BE2C (cell line): ENCODE data around the gene SPINK2.

Experiments used
- DNase-seq: peaks from one replicate; pipeline ENCODE4 v3.0.0-alpha.2; 2020
- H3K27me3 ChIP-seq: fragments of 250-450 bp; sonication (Bioruptor Pico); 2 replicates; pipeline ENCODE4 v1.5.1; 2020; ENCODE audit warnings: mild to moderate bottlenecking
- H3K36me3 ChIP-seq: fragments of 250-450 bp; sonication (Bioruptor Pico); 2 replicates; pipeline ENCODE4 v1.5.1; 2020; ENCODE audit warnings: mild to moderate bottlenecking
- H3K4me1 ChIP-seq: fragments of 250-450 bp; sonication (Bioruptor Pico); 2 replicates; pipeline ENCODE4 v1.5.1; 2020
- H3K4me3 ChIP-seq: 2 replicates; pipeline ENCODE4 v1.5.1; 2011; ENCODE audit warnings: low read depth, low read length
- H3K9me3 ChIP-seq: fragments of 250-450 bp; sonication (Bioruptor Pico); 2 replicates; pipeline ENCODE4 v1.5.1; 2020
- TF ChIP-seq, protein P1 (sequence below): IDR thresholded peaks from 2 replicates; pipeline ENCODE4 v1.5.1; 2012; ENCODE audit warnings: mild to moderate bottlenecking, low read depth, low read length

SPINK2 gene

DNA sequence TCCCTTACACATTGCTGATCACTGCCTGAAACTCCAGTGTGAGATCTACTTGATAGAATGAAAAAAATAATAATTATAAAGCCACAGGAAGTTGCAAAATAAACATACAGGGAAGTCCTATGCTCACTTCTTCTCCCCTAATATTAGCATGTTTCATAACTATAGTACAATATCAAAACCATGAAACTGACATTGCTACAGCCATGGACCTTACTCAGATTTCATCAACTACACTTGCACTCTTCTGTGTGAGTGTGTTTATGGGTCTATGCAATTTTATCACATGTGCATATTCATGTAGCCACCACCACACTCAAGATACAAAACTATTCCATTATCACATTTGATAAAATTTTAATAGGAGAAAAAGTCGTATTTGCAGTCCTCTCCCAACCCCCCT is 57.3 kb downstream of the SPINK2 start:
- no peak for DNase-seq
- TF ChIP-seq, protein P1, sequence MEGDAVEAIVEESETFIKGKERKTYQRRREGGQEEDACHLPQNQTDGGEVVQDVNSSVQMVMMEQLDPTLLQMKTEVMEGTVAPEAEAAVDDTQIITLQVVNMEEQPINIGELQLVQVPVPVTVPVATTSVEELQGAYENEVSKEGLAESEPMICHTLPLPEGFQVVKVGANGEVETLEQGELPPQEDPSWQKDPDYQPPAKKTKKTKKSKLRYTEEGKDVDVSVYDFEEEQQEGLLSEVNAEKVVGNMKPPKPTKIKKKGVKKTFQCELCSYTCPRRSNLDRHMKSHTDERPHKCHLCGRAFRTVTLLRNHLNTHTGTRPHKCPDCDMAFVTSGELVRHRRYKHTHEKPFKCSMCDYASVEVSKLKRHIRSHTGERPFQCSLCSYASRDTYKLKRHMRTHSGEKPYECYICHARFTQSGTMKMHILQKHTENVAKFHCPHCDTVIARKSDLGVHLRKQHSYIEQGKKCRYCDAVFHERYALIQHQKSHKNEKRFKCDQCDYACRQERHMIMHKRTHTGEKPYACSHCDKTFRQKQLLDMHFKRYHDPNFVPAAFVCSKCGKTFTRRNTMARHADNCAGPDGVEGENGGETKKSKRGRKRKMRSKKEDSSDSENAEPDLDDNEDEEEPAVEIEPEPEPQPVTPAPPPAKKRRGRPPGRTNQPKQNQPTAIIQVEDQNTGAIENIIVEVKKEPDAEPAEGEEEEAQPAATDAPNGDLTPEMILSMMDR: no peak

DNA sequence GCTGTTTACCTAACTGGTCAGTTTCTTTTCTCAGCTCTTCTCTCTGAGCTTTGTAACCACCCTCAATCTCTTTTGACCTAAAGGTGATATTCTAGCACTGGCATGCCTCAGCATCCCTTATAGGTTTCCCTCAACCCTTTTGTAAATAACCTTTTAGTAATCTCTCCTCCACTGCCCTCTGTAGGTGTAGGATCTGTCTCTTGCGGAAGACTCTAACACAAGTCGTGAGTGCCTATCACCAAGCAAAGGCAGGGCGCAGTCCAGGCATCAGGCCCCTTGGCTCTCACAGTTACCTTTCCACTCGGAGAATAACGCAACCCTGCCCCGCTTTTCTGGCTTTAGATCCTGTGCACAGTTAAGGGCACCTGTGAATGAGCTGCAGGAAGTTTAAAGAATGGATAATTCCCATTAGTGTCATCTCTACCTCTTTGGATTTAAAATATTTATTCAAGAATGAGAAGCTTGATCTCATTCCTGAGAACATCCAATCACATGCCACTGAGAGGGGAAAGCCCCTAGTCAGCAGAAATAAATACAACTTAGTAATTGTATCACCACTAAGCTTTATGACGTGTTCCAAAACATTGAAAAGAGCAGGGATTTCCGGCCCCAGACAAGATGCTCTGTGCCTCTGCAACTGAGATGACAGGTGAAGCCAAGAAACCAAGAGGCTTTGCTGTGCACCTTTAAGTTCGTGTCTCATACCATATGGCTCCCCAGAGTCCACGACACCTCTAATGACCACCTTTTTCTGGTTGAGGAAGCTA is 58.8 kb downstream of the SPINK2 start:
- Histone ChIP-seq H3K4me1 (no peaks in the 10 kb centered on the region), H3K27me3 (peaks cover 3% of the 10 kb centered on the region; the same call in 1 of the 2 replicates), H3K36me3 (no peaks in the 10 kb centered on the region), H3K9me3 (no peaks in the 10 kb centered on the region), H3K4me3 (no peak overlapping the region)
- DNase-seq: no peak
- TF ChIP-seq, protein P1: no peak

More for the DNA sequence above, 57.3 kb downstream of the SPINK2 start:
- Histone ChIP-seq H3K27me3 (peaks cover 3% of the 10 kb centered on the region; the same call in 1 of the 2 replicates), H3K9me3 (no peaks in the 10 kb centered on the region), H3K4me1 (no peaks in the 10 kb centered on the region), H3K36me3 (no peaks in the 10 kb centered on the region), H3K4me3 (no peak overlapping the region)

DNA sequence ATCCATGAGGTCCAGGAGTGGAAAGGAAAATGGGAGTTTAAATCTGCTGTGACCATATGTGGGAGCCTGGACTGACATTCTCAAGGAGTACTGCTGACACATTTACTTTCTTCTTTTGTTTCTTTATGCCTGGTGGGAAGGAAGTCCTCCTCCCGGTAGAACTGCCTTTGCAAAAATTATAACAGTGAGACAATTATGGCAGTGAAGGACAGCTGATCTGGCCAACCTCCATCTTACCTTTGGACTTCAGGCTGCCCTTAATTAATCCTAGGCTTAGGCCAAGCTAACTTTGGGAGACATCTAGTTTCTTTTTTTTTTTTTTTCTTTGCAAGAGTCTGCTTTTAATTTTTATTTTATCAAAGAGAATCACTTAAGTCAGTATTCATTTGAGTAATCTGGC is 61.3 kb downstream of the SPINK2 start:
- Histone ChIP-seq H3K27me3 (peaks cover 3% of the 10 kb centered on the region; the same call in 1 of the 2 replicates), H3K36me3 (no peaks in the 10 kb centered on the region), H3K4me1 (no peaks in the 10 kb centered on the region), H3K9me3 (no peaks in the 10 kb centered on the region), H3K4me3 (no peak overlapping the region)
- TF ChIP-seq, protein P1: no peak
- DNase-seq: no peak
